GM21423 (cell line): ENCODE measurements around the gene DYRK1B.

ENCODE experiments used
- ATAC-seq: cut with Tn5 transposase; IDR thresholded peaks from one replicate; pipeline ENCODE4 v1.9.1; 2021; ENCODE audit warnings: mild to moderate bottlenecking, moderate library complexity; ENCODE audit not compliant: unreplicated experiment

DYRK1B gene

DNA sequence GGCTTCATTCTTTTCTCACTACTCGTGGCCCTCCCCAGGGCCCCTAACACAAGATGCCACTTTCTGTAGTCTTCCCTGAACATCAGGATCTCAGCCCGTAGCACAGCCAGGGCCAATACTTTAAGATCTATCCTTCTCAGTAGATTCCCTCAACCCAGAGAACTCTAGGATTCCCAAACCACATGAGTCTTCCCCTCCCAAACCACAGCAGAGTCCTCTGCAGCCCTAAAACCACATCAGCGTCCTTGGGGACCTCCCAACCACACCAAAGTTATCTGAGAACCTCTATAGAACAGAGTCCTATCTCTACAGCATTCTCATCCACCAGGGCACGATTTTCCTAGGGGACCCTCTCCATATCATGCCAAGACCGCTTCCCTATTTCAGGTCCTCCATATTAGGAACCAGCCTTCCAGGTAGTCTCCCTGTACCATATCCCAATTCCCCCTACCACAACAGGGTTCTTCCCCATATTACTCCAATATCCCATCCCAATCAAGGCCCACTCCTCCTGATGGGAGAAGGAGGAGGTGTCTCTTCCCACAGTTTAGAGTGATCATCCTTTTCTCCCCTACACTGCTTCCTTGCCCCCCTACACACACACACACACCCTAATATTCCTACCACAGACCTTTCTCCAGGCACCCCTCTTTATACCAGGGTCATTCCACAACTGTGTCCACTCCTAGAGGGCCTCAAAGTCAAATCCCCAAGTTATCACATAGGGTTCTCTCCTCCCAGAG lies 1.4 kb downstream of the DYRK1B start:
- no peak for ATAC-seq

DNA sequence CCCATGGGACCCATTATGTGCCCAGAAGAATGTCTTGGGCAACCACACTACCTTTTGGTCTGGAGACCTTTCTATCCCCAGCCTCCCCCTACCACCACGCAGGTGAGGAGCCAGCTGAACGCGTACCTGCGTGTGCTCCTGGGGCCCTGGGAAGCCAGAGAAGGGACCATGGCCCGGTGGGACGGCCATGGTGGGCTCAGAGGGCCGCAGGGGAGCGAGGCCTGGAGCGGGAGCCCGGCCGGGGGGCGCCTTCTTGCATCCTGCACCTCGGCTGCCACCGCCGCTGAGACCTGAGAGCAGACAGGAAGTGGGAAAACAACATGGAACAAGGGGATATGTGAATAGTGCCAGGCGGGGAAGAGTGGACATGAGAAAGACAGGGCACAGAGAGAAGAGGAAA lies 2.3 kb downstream of the DYRK1B start:
- no peak for ATAC-seq

DNA sequence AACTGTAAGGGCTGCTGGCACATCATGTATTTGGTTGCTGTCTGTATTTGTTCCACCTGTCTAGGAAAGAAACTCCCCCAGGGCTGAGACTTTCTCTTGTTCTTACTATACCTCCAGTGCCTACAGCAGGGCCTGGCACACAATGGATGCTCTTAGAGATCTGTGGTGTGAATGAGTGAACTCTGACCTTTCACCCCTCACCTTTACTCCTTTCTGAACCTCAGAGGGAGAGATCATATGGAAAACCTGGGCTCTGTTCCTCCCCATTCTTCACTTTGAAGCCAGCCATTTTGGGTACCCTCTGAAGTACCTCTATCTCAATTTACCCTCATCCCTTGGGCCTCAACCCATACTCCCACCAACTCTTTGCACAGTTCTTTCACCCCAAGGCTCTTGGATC lies 3.1 kb downstream of the DYRK1B start:
- no peak for ATAC-seq

DNA sequence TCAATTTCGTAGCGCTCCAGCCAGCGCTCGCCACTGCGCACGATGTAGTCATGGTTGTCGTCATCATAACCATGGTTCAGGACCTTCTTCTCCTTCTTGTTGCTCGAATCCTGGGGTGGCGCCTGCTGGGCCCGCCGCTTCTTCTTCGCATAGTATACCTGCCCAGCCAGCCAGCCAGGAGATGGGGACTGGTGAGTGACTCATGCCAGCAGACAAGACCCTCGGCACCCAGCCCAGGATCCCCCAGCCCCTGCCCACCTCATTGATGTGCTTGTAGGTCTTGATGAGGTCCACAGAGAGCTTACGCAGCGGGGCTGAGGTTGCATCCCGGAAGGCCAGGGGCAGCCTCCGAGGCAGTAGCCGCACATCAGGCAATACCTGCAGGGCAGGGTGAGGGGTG lies 3.6 kb downstream of the DYRK1B start:
- no peak for ATAC-seq

DNA sequence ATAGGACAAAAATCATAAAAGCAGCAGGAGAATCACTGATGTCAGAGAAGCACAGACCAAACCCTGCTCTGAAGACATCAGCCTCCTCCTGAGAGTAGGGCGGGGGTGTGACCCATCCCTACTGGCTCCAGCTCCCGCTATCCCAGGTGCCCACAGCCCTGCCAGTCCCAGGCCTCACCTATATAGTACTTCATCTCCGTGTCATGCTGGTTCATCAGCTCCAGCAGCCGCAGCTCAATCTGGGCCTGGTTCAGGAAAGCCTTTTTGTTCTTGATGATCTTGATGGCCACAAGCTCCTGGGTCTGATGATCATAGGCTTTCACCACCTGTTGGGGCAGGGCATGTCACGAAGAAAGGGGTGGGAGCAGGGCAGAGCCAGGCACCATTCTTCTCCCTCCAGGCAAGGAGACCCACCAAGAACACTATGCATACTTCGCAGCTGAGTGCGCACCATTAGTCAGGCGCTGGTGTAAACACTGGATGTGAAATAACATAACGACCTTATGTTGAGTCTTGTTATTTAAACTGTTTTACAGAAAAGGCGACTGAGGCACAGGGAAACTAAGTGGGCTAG lies 4.2 kb downstream of the DYRK1B start:
- ATAC-seq = no peak

DNA sequence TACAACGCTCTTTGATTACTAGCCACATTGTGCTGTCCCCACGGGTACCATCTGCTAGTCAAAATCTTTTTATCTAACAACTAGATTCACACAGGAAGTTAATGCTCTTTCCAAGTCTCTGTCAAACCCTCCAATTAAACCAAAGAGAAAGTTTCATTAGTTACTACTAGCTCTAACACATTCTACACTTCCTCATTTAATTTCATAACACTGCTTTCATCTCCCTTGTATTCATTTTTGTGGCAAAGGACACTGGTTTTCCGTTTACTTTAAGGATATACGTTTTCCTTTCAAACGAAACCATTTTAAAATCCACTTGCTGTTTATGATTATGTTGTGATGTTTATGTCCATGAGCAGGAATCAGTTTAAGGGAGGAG lies 5.3 kb downstream of the DYRK1B start:
- no peak for ATAC-seq

DNA sequence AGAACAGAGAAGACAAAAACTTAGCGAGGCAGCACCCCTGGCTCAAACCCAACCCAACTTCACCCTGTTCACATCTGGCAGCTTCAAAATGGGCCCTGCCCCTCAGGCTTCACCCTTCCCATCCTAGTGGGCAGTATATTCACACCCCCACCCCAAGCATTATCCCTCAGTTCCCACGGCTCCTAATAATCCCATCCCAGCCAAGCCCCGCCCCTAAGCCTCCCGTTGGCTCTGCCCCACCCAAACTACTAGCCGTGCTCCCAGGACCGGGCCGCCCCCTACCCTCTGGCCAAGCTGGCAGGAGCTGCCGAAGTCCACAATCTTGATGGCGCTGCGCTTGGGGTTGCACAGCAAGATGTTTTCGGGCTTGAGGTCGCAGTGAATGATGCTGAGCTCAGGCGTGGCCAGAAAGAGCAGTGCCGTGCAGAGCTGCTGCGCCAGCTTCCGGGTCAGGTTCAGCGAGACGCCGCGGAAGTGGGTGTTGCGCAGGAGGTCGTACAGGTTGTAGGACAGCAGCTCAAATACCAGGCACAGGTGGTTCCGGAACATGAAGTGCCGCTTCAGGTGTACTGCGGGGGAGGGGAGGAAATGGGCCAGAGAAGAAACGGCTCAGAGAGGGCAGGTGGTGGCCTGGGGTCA lies 5.8 kb downstream of the DYRK1B start:
- ATAC-seq = no peak

DNA sequence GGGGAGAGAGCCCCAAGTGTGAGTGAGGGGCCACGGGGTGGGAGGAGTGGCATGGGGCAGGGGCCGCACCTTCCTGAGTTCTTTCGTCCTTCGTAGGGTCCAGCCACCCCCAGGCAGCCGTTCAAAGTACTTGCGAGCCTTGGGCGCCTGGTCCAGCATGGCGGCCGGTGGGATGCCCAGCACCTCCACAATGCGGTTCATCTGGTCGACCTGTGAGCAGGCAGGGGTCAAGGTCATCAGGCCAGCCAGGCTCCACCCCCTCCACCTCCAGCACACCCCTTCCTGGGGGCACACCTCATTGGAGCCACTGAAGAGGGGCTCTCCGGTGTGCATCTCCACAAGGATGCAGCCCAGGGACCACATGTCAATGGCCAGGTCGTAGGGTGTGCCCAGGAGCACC lies 6.7 kb downstream of the DYRK1B start:
- ATAC-seq = no peak

DNA sequence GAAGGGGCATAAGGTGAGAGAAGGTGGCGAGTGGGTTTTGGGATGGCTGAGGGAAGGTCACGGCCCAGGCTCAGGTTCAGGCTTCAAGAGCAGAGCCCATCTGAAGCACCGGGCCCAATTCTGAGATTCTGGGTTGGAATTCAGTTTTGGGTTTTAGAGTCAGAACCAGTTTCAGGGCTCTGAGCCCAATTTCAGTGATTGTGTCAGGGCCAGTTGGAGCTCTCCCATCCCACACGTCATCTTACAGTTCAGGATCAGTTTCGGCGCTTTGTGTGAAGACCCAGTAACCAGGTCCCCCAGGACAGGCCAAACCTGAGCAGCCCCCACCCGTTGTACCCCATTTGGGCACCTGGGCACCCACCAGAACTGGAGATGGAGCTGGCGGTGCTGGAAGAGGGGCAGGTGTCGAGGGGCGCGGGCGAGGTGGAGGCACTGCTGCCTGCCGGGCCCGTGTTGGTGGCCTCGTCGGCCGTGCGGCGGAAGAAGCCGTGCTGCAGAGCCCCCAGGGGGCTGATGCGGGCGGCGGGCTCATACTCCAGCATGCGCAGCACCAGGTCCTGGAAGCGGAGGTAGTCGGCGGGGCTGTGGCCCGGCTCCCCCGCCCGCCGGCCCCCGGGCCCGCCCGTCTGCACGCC lies 7.5 kb downstream of the DYRK1B start:
- no peak for ATAC-seq

DNA sequence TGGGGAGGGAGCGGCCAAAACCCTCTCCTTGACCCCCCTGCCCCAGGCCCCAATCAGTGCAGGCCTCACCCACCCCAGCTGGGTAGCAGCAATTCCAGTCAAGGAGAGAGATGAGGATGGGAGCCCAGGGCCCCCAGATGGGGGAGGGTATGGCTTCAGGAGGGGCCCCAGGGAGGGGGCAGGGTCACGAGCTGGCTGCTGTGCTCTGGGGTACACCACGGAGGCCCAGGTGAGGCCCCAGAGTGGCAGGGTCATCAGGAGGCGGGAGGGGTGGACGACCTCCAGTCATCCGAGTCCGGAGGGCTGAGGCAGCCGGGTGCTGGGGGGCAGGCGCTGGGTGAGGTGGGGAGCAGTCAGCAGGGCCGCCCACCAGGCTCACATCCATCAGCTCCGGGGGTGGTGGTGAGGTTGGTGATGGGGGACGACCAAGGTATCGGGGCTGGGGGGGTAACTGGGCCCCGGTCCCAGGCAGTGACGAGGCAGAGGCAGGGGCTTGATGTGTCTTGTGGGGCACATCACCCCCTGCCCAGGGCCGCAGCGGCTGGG lies 8.4 kb downstream of the DYRK1B start:
- ATAC-seq = no peak

DNA sequence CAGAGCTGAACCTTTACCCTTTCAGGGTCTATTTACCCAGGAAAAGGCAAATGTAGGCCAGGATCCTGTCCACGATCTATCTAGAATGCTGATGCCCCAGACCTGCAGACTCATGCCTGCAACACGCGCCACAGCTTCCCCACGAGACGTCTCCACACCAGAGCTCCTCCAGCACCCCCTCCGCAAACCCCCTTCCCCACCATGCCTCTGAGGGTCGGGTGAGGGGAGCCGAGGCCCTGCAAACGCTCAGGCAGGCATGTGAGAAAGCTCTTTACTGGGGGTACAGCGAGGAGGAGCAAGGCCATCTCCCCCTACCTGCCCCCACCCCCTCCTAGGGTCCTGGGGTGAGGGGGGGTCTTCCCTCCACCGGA lies 8.9 kb downstream of the DYRK1B start:
- ATAC-seq = no peak

DNA sequence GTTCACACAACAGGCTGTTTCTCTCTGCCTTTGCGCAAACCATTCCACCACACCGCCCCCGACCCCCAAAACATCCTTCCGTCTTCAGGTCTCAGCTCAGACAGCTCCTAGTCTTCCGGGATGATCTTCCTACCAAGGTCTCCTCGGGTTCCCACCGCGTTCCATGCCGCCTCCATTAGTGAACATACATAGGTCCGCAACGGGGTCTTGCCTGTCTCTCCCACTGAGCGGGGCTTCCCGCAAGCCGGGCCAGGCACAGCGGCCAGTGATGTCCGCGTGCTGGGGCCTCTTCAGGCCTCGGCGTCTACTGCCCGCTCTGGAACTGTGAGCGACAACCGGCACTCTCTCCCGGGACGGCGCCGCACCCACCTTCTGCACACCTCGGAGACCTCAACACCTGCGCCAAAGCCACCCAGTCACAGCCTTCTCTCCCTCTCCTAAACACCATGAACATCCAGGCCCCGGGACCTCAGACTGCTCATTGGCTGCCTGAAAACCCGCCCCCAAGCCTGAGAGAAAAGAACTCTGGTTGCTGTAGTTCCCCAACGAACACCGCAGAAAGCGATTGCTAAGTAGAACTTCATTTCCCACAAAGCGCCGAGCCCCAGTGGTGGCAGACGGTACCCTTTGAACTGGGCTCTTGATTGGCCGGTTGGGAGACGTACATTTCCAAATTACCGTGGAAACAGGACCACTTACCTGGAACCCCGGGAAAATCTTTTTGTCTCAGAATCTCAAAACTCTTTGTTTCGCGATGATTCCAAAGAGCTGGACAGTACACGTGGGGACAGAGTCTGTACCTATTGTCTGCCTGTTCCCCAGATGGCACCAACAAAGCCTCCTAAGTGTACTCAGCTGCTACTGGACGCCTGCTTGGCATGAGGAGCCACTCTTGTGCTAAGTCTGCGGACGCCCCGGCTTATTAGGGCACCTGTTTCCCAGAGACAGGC lies 9.5 kb downstream of the DYRK1B start:
- ATAC-seq = peak; percentile 83

DNA sequence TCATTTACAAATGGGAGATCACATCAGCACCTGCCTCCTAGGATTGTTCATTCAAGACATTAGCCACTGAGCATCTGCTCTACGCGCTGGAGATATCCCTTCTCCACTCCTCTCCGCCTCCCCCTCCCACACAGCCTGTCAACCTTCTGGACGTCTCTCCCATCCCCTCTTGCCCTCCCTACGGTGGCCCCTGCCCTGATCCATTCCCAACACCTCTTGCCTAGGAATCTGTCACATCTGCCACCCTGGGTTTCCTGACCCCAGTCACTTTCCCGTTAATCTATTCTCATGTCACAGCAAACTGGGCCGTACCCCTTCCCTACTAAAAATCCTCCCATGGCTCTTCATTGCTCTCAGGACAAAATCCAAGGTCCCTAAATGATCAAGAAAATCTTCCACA lies 10.3 kb downstream of the DYRK1B start:
- ATAC-seq = no peak

DNA sequence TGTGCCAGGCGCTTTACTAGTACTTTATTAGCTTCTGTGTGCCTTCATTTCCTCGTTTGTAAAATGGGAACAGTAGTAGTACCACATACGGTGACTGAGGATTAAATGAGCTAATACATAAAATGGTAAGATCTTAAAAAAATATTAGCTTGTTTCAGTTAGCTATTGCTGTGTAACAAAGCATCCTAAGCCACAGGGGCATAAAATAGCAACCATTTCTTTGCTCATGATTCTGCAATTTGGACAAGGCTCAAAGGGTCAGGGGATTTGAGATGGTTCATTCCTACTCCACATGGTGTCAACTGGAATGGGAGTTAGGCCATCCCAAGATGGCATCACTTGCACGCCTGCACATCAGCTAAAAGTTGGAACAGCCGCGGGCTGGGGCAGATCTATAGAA lies 13.3 kb downstream of the DYRK1B start:
- no peak for ATAC-seq

DNA sequence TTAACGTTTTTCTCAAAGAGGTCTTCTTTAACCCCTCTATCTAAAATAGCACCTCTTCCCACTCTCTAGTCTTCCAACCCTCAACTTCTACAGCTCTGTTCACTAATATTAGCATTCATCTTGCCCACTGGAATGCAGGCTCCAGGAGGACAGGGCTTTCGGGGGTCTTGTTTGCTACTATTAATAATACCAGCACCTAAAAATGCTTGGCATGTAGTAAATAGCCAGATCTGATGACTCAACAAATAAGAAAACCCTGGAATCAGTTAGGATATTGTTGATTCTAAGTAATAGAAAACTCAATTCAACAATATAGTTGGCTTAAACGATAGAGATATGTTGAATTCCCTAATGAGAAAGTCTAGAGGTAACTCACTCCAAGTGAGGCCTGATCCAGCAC lies 14.2 kb downstream of the DYRK1B start:
- ATAC-seq = no peak

DNA sequence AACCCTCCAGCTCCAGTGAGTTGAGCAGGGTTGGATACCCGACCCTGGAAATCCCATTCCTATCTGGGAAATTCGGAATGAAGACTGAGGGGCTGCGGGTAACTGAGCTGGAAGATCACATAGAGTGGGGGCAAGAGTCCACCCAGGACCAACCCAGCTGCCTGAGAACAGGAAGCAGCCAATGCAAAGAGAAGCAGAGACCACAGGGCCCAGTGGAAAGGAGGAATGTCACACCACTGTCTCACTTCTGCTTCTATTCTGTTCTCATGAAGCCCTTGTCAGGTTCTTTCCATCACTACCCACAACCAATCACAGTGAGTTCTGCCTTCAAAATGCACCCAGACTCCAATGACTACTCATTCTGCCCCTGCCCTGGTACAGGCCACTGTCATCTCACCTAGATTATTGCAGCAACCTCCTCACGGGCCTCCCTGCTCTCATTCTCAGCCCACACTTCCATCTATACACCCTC lies 15.3 kb downstream of the DYRK1B start:
- ATAC-seq = peak; percentile 70

DNA sequence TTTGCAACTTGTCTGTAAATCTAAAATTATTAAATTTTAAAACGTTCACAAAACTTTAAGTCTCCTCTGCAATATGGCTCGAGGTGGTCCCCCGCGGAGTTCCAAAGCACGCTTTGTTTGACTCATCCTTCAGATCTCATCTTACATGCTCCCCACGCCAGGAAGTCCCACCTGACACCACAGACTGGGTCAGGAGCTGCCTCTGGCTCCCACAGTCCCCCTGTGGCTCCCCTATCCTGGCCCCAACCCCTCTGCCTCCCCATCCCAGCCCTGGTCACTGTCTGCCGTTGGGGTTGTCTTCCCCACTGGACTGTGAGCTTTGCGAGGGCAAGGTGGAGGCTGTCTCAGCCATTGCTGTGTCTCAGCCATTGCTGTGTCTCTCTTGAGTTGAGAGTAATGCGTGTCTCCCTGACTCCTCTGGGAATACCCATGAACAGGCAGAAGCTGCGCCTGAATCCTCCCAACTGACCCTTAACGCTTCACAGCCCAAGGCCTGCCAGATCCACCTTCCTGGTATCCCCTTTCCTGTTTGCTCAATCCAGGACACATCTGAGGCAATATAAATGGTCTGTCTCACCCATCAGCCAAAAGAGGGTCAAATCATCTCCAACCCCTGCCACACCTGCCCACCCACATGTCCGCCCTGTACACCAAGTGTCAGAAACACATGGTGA lies 15.9 kb downstream of the DYRK1B start:
- no peak for ATAC-seq

DNA sequence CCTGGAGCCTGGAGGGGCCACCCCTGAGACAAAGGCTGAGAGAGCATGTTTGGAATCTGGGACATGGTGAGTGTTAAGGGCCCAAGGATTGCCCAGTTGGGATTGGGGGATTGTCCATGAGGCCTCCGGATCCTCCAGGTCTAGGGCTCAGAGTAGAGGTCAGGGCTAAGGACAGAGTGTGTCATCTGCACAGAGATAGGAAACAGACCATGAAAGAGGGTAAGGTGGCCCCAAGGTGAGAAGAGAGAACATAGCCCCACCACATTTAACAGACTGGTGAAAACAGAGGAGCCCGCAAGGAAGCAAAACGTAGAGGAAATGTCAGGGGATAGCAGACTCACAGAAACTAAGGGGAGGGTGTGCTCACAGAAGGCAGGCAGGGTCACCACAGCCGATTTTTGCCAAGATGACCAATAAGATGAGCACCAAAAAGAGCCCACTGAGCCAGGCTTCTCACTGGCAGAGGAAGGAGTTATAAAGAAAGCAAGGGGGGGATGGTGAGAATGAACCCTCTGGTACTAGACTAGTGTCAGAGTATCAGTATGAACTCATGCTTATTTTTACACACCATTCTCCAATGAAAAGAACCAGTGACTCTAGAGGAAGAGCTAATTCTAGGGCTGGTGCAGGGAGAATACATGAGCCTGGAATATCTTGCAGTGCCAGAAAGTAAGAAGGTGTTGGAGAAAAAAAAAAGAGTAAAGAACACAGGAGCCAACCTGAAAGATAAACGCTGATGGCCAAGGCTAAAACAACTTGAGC lies 17.5 kb downstream of the DYRK1B start:
- ATAC-seq = no peak

DNA sequence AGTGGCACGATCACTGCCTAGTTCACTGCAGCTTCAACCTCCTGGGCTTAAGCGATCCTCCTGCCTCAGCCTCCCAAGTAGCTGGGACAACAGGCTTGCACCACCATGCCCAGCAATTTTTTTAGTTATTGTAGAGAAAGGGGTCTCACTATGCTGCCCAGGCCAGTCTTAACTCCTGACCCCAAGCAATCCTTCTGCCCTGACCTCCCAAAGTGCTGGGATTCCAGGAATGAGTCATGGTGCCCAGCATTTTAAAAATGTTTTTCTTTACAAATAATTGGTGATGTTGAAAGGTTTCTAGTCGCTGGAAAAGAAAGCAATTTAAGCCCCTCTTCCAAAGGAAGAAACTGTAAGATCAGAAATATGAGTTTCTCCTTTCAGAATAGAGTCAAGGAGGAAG lies 19.4 kb downstream of the DYRK1B start:
- no peak for ATAC-seq
